IPS-20b (cell line): ENCODE measurements around the gene PCBP2.
"Not testable (repeated sequence)": the region's sequence is repeated elsewhere in the genome, so short reads cannot be mapped to it uniquely, and the experiment has no call there.

Source experiments
- H3K27ac ChIP-seq: one replicate; pipeline ENCODE4 v1.5.1; 2013; ENCODE audit warnings: low read length
- H3K27me3 ChIP-seq: 2 replicates; pipeline ENCODE4 v1.6.1; 2013; ENCODE audit warnings: mild to moderate bottlenecking, low read length, inconsistent platforms; ENCODE audit not compliant: insufficient read depth
- H3K36me3 ChIP-seq: 2 replicates; pipeline ENCODE4 v1.6.1; 2013; ENCODE audit warnings: low read depth, mild to moderate bottlenecking, inconsistent platforms, low read length, moderate library complexity; ENCODE audit not compliant: insufficient read depth
- H3K4me1 ChIP-seq: 2 replicates; pipeline ENCODE4 v1.6.1; 2013; ENCODE audit warnings: mild to moderate bottlenecking, control low read depth, inconsistent platforms, low read length, moderate library complexity; ENCODE audit not compliant: insufficient read depth
- H3K4me3 ChIP-seq: 2 replicates; pipeline ENCODE4 v1.5.1; 2013; ENCODE audit warnings: mild to moderate bottlenecking, low read length, inconsistent platforms
- H3K9ac ChIP-seq: 2 replicates; pipeline ENCODE4 v1.6.1; 2013; ENCODE audit warnings: low read depth, mild to moderate bottlenecking, inconsistent platforms, low read length, moderate library complexity
- H3K9me3 ChIP-seq: 2 replicates; pipeline ENCODE4 v1.6.1; 2013; ENCODE audit warnings: mild to moderate bottlenecking, low read depth, low read length, inconsistent platforms; ENCODE audit not compliant: insufficient read depth

The PCBP2 gene

DNA sequence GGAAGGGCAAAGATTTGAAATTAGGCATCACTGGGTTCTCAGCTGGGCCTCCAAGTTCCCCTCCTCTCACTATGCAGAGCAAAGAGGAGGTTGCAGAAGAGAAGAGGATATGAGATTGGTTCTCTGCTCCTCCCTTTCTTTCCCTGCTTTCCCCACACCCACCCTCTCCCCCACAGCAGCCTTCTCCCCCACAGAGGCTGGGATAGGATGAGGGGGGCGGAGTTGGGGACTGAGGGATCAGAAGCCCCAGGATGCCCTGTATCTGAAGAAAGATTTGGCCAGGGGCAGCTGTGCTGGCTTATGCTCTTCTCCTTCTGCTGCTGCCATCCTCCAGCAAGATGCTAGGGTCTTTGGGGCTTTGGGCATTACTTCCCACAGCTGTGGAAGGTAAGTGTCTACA lies 28.3 kb upstream of the PCBP2 start, which contains the start of gene AMHR2:
Gene AMHR2 (plus strand): TSS at position 259 of the 400 bp plus-strand sequence. CDS start 80 bp downstream, at position 339.
- Histone ChIP-seq H3K9ac (no peak within 1 kb of the TSS; the same call in 1 of the 2 replicates), H3K36me3 (no peaks in the 10 kb centered on the region), H3K4me1 (peaks cover 4% of the 10 kb centered on the region; the same call in 1 of the 2 replicates), H3K27ac (no peak within 1 kb of the TSS), H3K4me3 (no peak within 1 kb of the TSS), H3K27me3 (no peaks in the 10 kb centered on the region), H3K9me3 (no peaks in the 10 kb centered on the region)

DNA sequence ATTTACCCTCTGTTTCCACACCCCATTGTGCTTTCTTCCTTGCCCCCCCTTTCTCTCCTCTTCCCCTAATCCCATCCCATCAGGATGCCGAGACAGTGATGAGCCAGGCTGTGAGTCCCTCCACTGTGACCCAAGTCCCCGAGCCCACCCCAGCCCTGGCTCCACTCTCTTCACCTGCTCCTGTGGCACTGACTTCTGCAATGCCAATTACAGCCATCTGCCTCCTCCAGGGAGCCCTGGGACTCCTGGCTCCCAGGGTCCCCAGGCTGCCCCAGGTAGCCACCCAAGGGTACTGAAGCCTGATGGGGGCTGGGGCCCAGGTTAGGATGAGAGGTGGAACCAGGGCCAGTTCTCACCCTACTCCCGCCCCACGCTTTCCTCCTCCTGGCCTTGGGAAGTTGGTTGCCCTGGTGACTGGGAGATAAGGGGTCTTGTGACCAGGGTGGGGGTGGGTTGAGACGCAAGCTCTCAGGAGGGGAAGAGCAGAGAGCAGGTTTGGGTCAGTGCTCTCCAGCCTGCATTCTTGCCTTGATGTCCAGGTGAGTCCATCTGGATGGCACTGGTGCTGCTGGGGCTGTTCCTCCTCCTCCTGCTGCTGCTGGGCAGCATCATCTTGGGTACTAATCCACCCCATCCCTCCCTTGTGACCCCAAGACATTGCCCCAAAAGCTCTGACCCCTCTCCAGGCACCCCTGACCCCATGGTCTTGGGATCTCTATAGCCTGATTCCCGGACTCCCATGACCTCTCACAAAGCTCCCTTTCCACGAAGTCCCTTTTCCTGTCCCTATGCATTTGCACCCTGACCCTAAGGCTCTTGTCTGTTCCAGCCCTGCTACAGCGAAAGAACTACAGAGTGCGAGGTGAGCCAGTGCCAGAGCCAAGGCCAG lies 27.0 kb upstream of the PCBP2 start:
- H3K27me3 ChIP-seq, result no peaks in the 10 kb centered on the region
- H3K4me3 ChIP-seq, result no peak overlapping the region
- H3K9me3 ChIP-seq, result no peaks in the 10 kb centered on the region
- H3K4me1 ChIP-seq, result peaks cover 4% of the 10 kb centered on the region; the same call in 1 of the 2 replicates
- H3K9ac ChIP-seq, result no peak overlapping the region
- no peaks in the 10 kb centered on the region for H3K36me3 ChIP-seq
- no peak overlapping the region for H3K27ac ChIP-seq

DNA sequence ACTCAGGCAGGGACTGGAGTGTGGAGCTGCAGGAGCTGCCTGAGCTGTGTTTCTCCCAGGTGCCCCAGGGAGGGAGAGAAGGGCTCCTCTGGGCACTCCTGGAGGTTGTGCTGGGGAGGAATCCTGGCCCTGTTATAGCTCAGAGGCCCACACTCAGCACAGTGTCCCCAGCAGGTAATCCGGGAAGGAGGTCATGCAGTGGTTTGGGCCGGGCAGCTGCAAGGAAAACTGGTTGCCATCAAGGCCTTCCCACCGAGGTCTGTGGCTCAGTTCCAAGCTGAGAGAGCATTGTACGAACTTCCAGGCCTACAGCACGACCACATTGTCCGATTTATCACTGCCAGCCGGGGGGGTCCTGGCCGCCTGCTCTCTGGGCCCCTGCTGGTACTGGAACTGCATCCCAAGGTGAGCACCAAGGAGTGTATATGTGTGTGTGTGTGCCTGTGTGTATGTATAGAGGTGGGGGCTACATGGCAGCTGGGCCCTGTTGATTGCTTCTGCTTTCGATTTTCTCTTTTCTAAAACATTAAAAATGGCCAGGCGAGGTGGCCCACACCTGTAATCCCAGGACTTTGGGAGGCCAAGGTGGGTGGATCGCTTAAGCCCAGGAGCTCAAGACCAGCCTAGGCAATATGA lies 26.3 kb upstream of the PCBP2 start:
- H3K9me3 ChIP-seq, result no peaks in the 10 kb centered on the region
- H3K4me1 ChIP-seq, result peaks cover 2% of the 10 kb centered on the region; the same call in 1 of the 2 replicates
- no peak overlapping the region for H3K27ac ChIP-seq
- H3K4me3 ChIP-seq, result no peak overlapping the region
- no peaks in the 10 kb centered on the region for H3K36me3 ChIP-seq
- no peaks in the 10 kb centered on the region for H3K27me3 ChIP-seq
- H3K9ac ChIP-seq, result no peak overlapping the region

- no peaks in the 10 kb centered on the region for H3K4me1 ChIP-seq
- H3K27me3 ChIP-seq, result no peaks in the 10 kb centered on the region
- H3K4me3 ChIP-seq, result no peak overlapping the region
- H3K9me3 ChIP-seq, result no peaks in the 10 kb centered on the region
- no peak overlapping the region for H3K27ac ChIP-seq
- H3K36me3 ChIP-seq, result no peaks in the 10 kb centered on the region
- H3K9ac ChIP-seq, result no peak overlapping the region
Measured at GRCh38 chr12:53427905-53428594, 23.9 kb upstream of the PCBP2 start.

GRCh38 chr12:53428741-53429140 lies 23.2 kb upstream of the PCBP2 start:
- Histone ChIP-seq H3K27me3 (no peaks in the 10 kb centered on the region), H3K27ac (no peak overlapping the region), H3K9ac (no peak overlapping the region), H3K9me3 (no peaks in the 10 kb centered on the region), H3K4me3 (no peak overlapping the region), H3K4me1 (no peaks in the 10 kb centered on the region), H3K36me3 (no peaks in the 10 kb centered on the region)

GRCh38 chr12:53430116-53430515 lies 21.8 kb upstream of the PCBP2 start:
- Histone ChIP-seq H3K4me1 (no peaks in the 10 kb centered on the region), H3K36me3 (no peaks in the 10 kb centered on the region), H3K27me3 (no peaks in the 10 kb centered on the region), H3K9me3 (no peaks in the 10 kb centered on the region), H3K9ac (no peak overlapping the region), H3K4me3 (no peak overlapping the region), H3K27ac (no peak overlapping the region)

GRCh38 chr12:53431187-53431586 lies 20.7 kb upstream of the PCBP2 start:
- Histone ChIP-seq H3K4me3 (no peak overlapping the region), H3K36me3 (no peaks in the 10 kb centered on the region), H3K27me3 (no peaks in the 10 kb centered on the region), H3K9ac (no peak overlapping the region), H3K4me1 (no peaks in the 10 kb centered on the region), H3K27ac (no peak overlapping the region), H3K9me3 (no peaks in the 10 kb centered on the region)

DNA sequence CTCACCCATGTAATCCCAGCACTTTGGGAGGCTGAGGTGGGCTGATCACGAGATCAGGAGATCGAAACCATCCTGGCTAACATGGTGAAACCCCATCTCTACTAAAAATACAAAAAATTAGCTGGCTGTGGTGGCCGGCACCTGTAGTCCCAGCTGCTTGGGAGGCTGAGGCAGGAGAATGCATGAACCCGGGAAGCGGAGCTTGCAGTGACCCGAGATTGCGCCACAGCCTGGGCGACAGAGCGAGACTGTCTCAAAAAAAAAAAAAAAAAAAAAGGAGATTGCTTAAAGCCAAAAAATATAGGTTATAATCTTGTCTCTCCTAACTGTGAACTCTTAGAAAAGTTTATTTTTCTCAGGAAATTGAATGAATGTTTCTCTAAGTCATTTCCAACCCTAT lies 16.6 kb upstream of the PCBP2 start:
- not testable (repeated sequence) for H3K4me1 ChIP-seq, H3K27ac ChIP-seq, H3K36me3 ChIP-seq, H3K4me3 ChIP-seq, H3K27me3 ChIP-seq, H3K9ac ChIP-seq, H3K9me3 ChIP-seq

GRCh38 chr12:53439582-53439981 lies 12.3 kb upstream of the PCBP2 start:
- not testable (repeated sequence) for H3K27ac ChIP-seq, H3K4me1 ChIP-seq, H3K4me3 ChIP-seq, H3K27me3 ChIP-seq, H3K9ac ChIP-seq, H3K36me3 ChIP-seq, H3K9me3 ChIP-seq

- H3K36me3 ChIP-seq, result peaks cover 22% of the 10 kb centered on the region
- H3K27me3 ChIP-seq, result no peaks in the 10 kb centered on the region
- H3K27ac ChIP-seq, result peak within 1 kb of the TSS; percentile 89
- peak within 1 kb of the TSS; percentile 88 for H3K9ac ChIP-seq
- H3K4me1 ChIP-seq, result 0 out of 2 replicates have a peak, but pooled peaks cover 8% of the 10 kb centered on the region
- peak within 1 kb of the TSS; percentile 86 for H3K4me3 ChIP-seq
- no peaks in the 10 kb centered on the region for H3K9me3 ChIP-seq
Measured at GRCh38 chr12:53441040-53441833, 10.7 kb upstream of the PCBP2 start, which contains the start of gene PRR13. PRR13 (plus strand) TSS chr12:53441734; CDS start chr12:53442715, 981 bp downstream.

GRCh38 chr12:53443955-53444354 lies 7.9 kb upstream of the PCBP2 start:
- Histone ChIP-seq H3K4me1 (0 out of 2 replicates have a peak, but pooled peaks cover 8% of the 10 kb centered on the region), H3K27ac (no peak overlapping the region), H3K9ac (no peak overlapping the region), H3K27me3 (no peaks in the 10 kb centered on the region), H3K4me3 (peak overlapping the region; percentile 4; the same call in 1 of the 2 replicates), H3K36me3 (peaks cover 30% of the 10 kb centered on the region), H3K9me3 (no peaks in the 10 kb centered on the region)
